ENCODE data around the gene TNPO1. TPM values are rescaled to one million over a fixed set of nuclear protein-coding genes. Genes with fewer than 3 reads are reported as not detected.

Gene TNPO1
- total and polyA plus RNA-seq, 2 of the 13 experiments (the other 11 are each of a cell fraction or from before 2014, with no cell fraction given) = 26.7 to 123 TPM

GRCh38 chr5:72847989-72848473, 31.6 kb downstream of the TNPO1 start (continued):
- TF ChIP-seq ZNF580 (CRISPR knock-in tag; IDR thresholded peaks at IDR 0.05; ENCODE audit: borderline replicate concordance, low read depth) = peak; percentile 69; the same call in 1 of the 2 replicates
- TF ChIP-seq ZNF777 (CRISPR knock-in tag; IDR thresholded peaks at IDR 0.05) = no peak; the same call in 1 of the 2 replicates
- no peak for TF ChIP-seq TOE1 (CRISPR knock-in tag; IDR thresholded peaks at IDR 0.05)
- TF ChIP-seq MATR3 (CRISPR knock-in tag; IDR thresholded peaks at IDR 0.05) = no peak
- no peak for TF ChIP-seq KAT2B (IDR thresholded peaks at IDR 0.05; ENCODE audit: borderline replicate concordance, low read depth, low read length)
- TF ChIP-seq REST (IDR thresholded peaks at IDR 0.05; ENCODE audit: borderline replicate concordance in 1 of 2, low read depth in 1 of 2, low read length in 2 of 2) = peak in 1 of 2 experiments; percentile 60; a peak in 1 of 4 replicates
- TF ChIP-seq ISX (CRISPR knock-in tag; conservative IDR thresholded peaks at IDR 0.05) = no peak
- TF ChIP-seq AHDC1 (CRISPR knock-in tag; IDR thresholded peaks at IDR 0.05; ENCODE audit: borderline replicate concordance) = peak; percentile 71
- no peak for TF ChIP-seq ZBTB4 (CRISPR knock-in tag; IDR thresholded peaks at IDR 0.05; ENCODE audit: borderline replicate concordance)
- TF ChIP-seq RBM22 (optimal IDR thresholded peaks at IDR 0.05; ENCODE audit: low read length) = no peak
- TF ChIP-seq MNT (IDR thresholded peaks at IDR 0.05) = no peak
- TF ChIP-seq ZFYVE20 (CRISPR knock-in tag; IDR thresholded peaks at IDR 0.05; ENCODE audit: borderline replicate concordance, low read depth) = no peak
- no peak for TF ChIP-seq ZNF773 (CRISPR knock-in tag; IDR thresholded peaks at IDR 0.05; ENCODE audit: borderline replicate concordance)
- 0 out of 2 replicates have a peak, but pooled peaks have one; percentile 46 for TF ChIP-seq PHF21A (CRISPR knock-in tag; IDR thresholded peaks at IDR 0.05)
